Stimulated activated effector memory CD8-positive, alpha-beta T cell treated with anti-CD3 and anti-CD28 coated beads, Interleukin-12 subunit alpha, Interleukin-12 subunit beta, amount 100 ng/mL, for 72 hours (primary cell): ENCODE measurements around the gene TMEM135.

Source experiments
- ATAC-seq: fragments of 150-1000 bp; cut with Tn5 transposase; 2 replicates; pipeline ENCODE4 v1.10.0; 2021
- DNase-seq, 2 donors: peaks; one replicate each; pipeline ENCODE4 v3.0.0; 2021 to 2022; ENCODE audit warnings: low spot score in 2 of 2
- H3K27ac Mint-ChIP-seq: one replicate; pipeline ENCODE4 v1.8.0; 2022; ENCODE audit warnings: mild to moderate bottlenecking, mixed read lengths
- H3K36me3 Mint-ChIP-seq: one replicate; pipeline ENCODE4 v1.8.0; 2022; ENCODE audit warnings: mild to moderate bottlenecking, mixed read lengths
- H3K4me1 Mint-ChIP-seq: one replicate; pipeline ENCODE4 v1.8.0; 2022; ENCODE audit warnings: mixed read lengths
- H3K4me3 Mint-ChIP-seq: one replicate; pipeline ENCODE4 v1.8.0; 2022; ENCODE audit warnings: mild to moderate bottlenecking, mixed read lengths
- H3K9me3 Mint-ChIP-seq: one replicate; pipeline ENCODE4 v1.8.0; 2022; ENCODE audit warnings: mixed read lengths

Gene TMEM135

GRCh38 chr11:87290304-87290922 is 252.7 kb downstream of the TMEM135 start:
- H3K27ac Mint-ChIP-seq = no peak overlapping the region
- H3K36me3 Mint-ChIP-seq = no peaks in the 10 kb centered on the region
- H3K4me3 Mint-ChIP-seq = no peak overlapping the region
- ATAC-seq = no peak
- no peak for DNase-seq
- no peaks in the 10 kb centered on the region for H3K9me3 Mint-ChIP-seq
- no peaks in the 10 kb centered on the region for H3K4me1 Mint-ChIP-seq

GRCh38 chr11:87292598-87292997 is 254.9 kb downstream of the TMEM135 start:
- Mint-ChIP-seq H3K4me1 (no peaks in the 10 kb centered on the region), H3K27ac (no peak overlapping the region), H3K4me3 (no peak overlapping the region)

GRCh38 chr11:87295237-87295636 is 257.5 kb downstream of the TMEM135 start:
- Mint-ChIP-seq H3K4me1 (peaks cover 7% of the 10 kb centered on the region), H3K36me3 (no peaks in the 10 kb centered on the region), H3K4me3 (no peak overlapping the region), H3K9me3 (no peaks in the 10 kb centered on the region), H3K27ac (no peak overlapping the region)
- ATAC-seq = no peak
- no peak for DNase-seq

More at GRCh38 chr11:87292598-87292997, 254.9 kb downstream of the TMEM135 start:
- ATAC-seq (no peak), DNase-seq (no peak)
- no peaks in the 10 kb centered on the region for H3K9me3 Mint-ChIP-seq
- no peaks in the 10 kb centered on the region for H3K36me3 Mint-ChIP-seq

- DNase-seq (no peak), ATAC-seq (no peak)
- H3K36me3 Mint-ChIP-seq = no peaks in the 10 kb centered on the region
- H3K4me3 Mint-ChIP-seq = no peak overlapping the region
- no peaks in the 10 kb centered on the region for H3K9me3 Mint-ChIP-seq
- H3K27ac Mint-ChIP-seq = no peak overlapping the region
- peaks cover 7% of the 10 kb centered on the region for H3K4me1 Mint-ChIP-seq
These were observed 258.9 kb downstream of the TMEM135 start for GRCh38 chr11:87296627-87297026.

- no peak overlapping the region for H3K4me3 Mint-ChIP-seq
- H3K4me1 Mint-ChIP-seq = peaks cover 7% of the 10 kb centered on the region
- H3K9me3 Mint-ChIP-seq = no peaks in the 10 kb centered on the region
- no peak for ATAC-seq
- DNase-seq = no peak
- H3K27ac Mint-ChIP-seq = no peak overlapping the region
- H3K36me3 Mint-ChIP-seq = no peaks in the 10 kb centered on the region
These were observed 260.4 kb downstream of the TMEM135 start for GRCh38 chr11:87298155-87298554.

- Mint-ChIP-seq H3K36me3 (no peaks in the 10 kb centered on the region), H3K4me1 (peaks cover 7% of the 10 kb centered on the region), H3K9me3 (no peaks in the 10 kb centered on the region), H3K4me3 (no peak overlapping the region), H3K27ac (no peak overlapping the region)
- peak; percentile 26 for ATAC-seq
- DNase-seq = no peak
These were observed 261.3 kb downstream of the TMEM135 start for GRCh38 chr11:87299041-87299481.

- ATAC-seq (peak; percentile 34), DNase-seq (no peak)
- H3K27ac Mint-ChIP-seq = no peak overlapping the region
- no peaks in the 10 kb centered on the region for H3K36me3 Mint-ChIP-seq
- peaks cover 7% of the 10 kb centered on the region for H3K4me1 Mint-ChIP-seq
- H3K4me3 Mint-ChIP-seq = no peak overlapping the region
- H3K9me3 Mint-ChIP-seq = no peaks in the 10 kb centered on the region
These were observed 263.1 kb downstream of the TMEM135 start for GRCh38 chr11:87300640-87301380.

- Mint-ChIP-seq H3K27ac (no peak overlapping the region), H3K36me3 (peaks cover under 1% of the 10 kb centered on the region), H3K4me3 (no peak overlapping the region), H3K9me3 (no peaks in the 10 kb centered on the region), H3K4me1 (peaks cover 7% of the 10 kb centered on the region)
- DNase-seq (no peak), ATAC-seq (no peak)
These were observed 264.2 kb downstream of the TMEM135 start for GRCh38 chr11:87301785-87302540.

- ATAC-seq = no peak
- H3K9me3 Mint-ChIP-seq = no peaks in the 10 kb centered on the region
- DNase-seq = no peak
- H3K4me3 Mint-ChIP-seq = no peak overlapping the region
- no peak overlapping the region for H3K27ac Mint-ChIP-seq
- peaks cover 2% of the 10 kb centered on the region for H3K4me1 Mint-ChIP-seq
- H3K36me3 Mint-ChIP-seq = peaks cover 9% of the 10 kb centered on the region
These were observed 266.7 kb downstream of the TMEM135 start for GRCh38 chr11:87304412-87304811.

- Mint-ChIP-seq H3K36me3 (peaks cover 19% of the 10 kb centered on the region), H3K27ac (no peak overlapping the region), H3K4me3 (no peak overlapping the region), H3K9me3 (no peaks in the 10 kb centered on the region), H3K4me1 (no peaks in the 10 kb centered on the region)
- ATAC-seq = no peak
- DNase-seq = no peak
These were observed 268.6 kb downstream of the TMEM135 start for GRCh38 chr11:87306262-87306851.

- H3K4me1 Mint-ChIP-seq = no peaks in the 10 kb centered on the region
- no peak overlapping the region for H3K4me3 Mint-ChIP-seq
These were observed 269.4 kb downstream of the TMEM135 start for GRCh38 chr11:87307101-87307500.

GRCh38 chr11:87315229-87315628 is 277.5 kb downstream of the TMEM135 start:
- Mint-ChIP-seq H3K36me3 (peaks cover 18% of the 10 kb centered on the region), H3K9me3 (no peaks in the 10 kb centered on the region), H3K4me3 (no peak overlapping the region), H3K4me1 (no peaks in the 10 kb centered on the region), H3K27ac (no peak overlapping the region)
- DNase-seq = no peak
- no peak for ATAC-seq

More at GRCh38 chr11:87307101-87307500, 269.4 kb downstream of the TMEM135 start:
- Mint-ChIP-seq H3K36me3 (peaks cover 19% of the 10 kb centered on the region), H3K9me3 (no peaks in the 10 kb centered on the region), H3K27ac (no peak overlapping the region)
- ATAC-seq = no peak
- no peak for DNase-seq

- Mint-ChIP-seq H3K27ac (no peak overlapping the region), H3K4me1 (no peaks in the 10 kb centered on the region), H3K4me3 (no peak overlapping the region), H3K9me3 (no peaks in the 10 kb centered on the region), H3K36me3 (peaks cover 16% of the 10 kb centered on the region)
- ATAC-seq (no peak), DNase-seq (no peak)
These were observed 278.8 kb downstream of the TMEM135 start for GRCh38 chr11:87316491-87316890.

- ATAC-seq (no peak), DNase-seq (no peak)
- H3K4me3 Mint-ChIP-seq = no peak overlapping the region
- H3K9me3 Mint-ChIP-seq = no peaks in the 10 kb centered on the region
- no peak overlapping the region for H3K27ac Mint-ChIP-seq
- H3K36me3 Mint-ChIP-seq = peaks cover 22% of the 10 kb centered on the region
- H3K4me1 Mint-ChIP-seq = no peaks in the 10 kb centered on the region
These were observed 279.7 kb downstream of the TMEM135 start for GRCh38 chr11:87317441-87317840.

GRCh38 chr11:87320123-87320522 is 282.4 kb downstream of the TMEM135 start:
- DNase-seq (no peak), ATAC-seq (no peak)
- Mint-ChIP-seq H3K36me3 (peaks cover 22% of the 10 kb centered on the region), H3K4me1 (no peaks in the 10 kb centered on the region), H3K9me3 (no peaks in the 10 kb centered on the region), H3K4me3 (no peak overlapping the region), H3K27ac (no peak overlapping the region)
